Central memory CD4-positive, alpha-beta T cell (primary cell): ENCODE measurements around the gene RBMY1A1.
"Not testable (repeated sequence)": the region's sequence is repeated elsewhere in the genome, so short reads cannot be mapped to it uniquely, and the experiment has no call there.

Experiments used
- DNase-seq: peaks from one replicate; pipeline ENCODE4 v3.0.0; 2022
- total RNA-seq, 3 experiments: gene quantifications; one replicate each; lab custom pipeline; 2026; lab: John Stamatoyannopoulos, UW

RBMY1A1 gene
- total RNA-seq: 0 reads per million in 3 experiments

- not testable (repeated sequence) for DNase-seq
Measured at GRCh38 chrY:21534579-21534978, at the start of gene RBMY1A1. Gene RBMY1A1, plus strand, starts transcription at chrY:21534879. Its CDS starts 2,013 bp downstream, at chrY:21536892.

GRCh38 chrY:21511038-21511437, 23.6 kb upstream of the RBMY1A1 start, which contains the start of gene RBMY1B:
Gene RBMY1B, plus strand, starts transcription at chrY:21511338. Its CDS starts 2,013 bp downstream, at chrY:21513351.
- DNase-seq: not testable (repeated sequence)

- DNase-seq: not testable (repeated sequence)
Measured at GRCh38 chrY:21559316-21559984, 24.8 kb downstream of the RBMY1A1 start.

- no peak for DNase-seq
Measured at GRCh38 chrY:21585449-21585848, 50.8 kb downstream of the RBMY1A1 start.

GRCh38 chrY:21586454-21586853, 51.8 kb downstream of the RBMY1A1 start:
- not testable (repeated sequence) for DNase-seq

- no peak for DNase-seq
Measured at GRCh38 chrY:21592059-21592458, 57.4 kb downstream of the RBMY1A1 start.

- DNase-seq: not testable (repeated sequence)
Measured at GRCh38 chrY:21596287-21596686, 61.6 kb downstream of the RBMY1A1 start.
